ENCODE results near the gene CFAP43.

Gene CFAP43, protein sequence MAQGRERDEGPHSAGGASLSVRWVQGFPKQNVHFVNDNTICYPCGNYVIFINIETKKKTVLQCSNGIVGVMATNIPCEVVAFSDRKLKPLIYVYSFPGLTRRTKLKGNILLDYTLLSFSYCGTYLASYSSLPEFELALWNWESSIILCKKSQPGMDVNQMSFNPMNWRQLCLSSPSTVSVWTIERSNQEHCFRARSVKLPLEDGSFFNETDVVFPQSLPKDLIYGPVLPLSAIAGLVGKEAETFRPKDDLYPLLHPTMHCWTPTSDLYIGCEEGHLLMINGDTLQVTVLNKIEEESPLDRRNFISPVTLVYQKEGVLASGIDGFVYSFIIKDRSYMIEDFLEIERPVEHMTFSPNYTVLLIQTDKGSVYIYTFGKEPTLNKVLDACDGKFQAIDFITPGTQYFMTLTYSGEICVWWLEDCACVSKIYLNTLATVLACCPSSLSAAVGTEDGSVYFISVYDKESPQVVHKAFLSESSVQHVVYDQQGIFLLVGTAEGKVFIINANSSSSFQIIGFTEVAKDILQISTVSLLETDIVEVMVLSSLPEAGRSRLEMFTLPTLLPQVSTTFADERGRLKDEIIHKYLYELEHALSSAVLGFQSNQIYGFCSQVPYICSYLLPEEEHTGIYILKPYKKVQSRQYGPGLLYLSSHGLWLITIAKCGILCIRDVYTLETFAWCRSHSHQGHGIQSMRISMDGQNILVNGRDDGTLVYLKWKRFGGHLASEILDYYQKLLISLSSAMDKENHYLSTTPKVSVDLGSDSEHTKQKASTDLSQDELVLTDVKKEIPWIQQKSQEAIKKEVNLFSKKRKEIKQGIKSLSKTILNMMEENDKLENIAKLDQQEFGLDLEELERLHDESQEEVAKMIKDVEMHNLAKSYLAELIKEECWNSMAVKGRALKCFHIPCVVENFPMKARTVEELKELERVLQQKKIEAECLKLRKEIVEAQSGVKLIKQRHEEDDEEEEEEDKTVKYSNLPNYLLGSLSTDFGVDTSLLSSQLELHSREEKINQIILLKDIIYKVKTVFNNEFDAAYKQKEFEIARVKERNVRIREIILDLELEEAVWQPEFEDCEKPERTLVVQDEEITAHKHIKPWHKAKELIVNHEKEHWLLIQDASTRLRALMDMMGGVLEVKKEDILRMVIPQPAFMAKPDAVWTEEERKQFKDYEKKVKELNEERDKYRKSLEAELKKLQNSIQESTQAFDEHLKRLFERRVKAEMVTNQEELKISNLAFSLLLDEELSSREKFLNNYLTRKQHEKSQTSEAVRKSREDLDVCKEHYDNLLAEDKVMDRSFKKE (N-terminal part only)

DNA sequence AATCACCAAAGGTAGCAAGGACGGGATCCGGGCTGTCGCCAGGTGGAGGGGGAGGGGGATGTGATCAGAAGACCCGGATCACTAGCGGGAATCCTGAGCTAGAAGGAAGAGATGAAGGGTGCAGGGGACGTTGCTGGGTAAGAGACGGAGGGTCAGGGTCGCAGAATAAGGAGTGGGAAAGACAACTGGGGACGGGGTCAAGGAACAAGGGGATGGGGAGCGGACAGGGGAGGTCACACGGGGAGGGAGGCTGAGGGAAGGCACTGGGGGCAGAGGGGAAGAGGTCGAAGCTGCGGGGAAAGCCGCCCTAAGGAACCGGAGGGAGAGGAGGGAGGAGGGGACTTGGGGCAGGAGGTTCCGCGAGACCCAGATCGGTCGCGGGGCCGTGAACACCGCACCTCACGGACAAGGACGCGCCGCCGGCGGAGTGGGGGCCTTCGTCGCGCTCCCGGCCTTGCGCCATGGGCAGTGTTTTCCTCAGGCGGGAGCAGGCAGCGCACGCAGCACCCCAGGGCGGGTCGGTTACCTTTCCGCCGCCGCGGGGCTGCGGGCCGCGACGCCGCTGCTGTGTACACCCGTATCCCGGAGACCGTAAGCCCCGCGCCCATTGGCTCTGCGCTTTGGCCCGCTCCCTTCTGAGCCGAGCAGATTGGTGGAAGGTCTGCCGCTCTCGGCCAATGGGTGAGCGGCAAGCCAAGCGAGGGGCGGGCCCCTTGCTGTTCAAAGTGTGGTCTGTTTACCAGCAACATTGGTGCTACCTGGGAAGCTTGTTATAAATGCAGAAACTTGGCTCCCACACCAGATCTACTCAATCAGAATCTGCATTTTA is at the start of gene CFAP43:
Gene CFAP43 (minus strand): TSS at position 581 of the 829 bp plus-strand sequence. CDS start 118 bp downstream, at position 463.
- Mint-ChIP-seq H3K36me3 (no peaks in the 10 kb centered on the region), H3K4me1 (peaks cover 14% of the 10 kb centered on the region), H3K9me3 (no peaks in the 10 kb centered on the region)

DNA sequence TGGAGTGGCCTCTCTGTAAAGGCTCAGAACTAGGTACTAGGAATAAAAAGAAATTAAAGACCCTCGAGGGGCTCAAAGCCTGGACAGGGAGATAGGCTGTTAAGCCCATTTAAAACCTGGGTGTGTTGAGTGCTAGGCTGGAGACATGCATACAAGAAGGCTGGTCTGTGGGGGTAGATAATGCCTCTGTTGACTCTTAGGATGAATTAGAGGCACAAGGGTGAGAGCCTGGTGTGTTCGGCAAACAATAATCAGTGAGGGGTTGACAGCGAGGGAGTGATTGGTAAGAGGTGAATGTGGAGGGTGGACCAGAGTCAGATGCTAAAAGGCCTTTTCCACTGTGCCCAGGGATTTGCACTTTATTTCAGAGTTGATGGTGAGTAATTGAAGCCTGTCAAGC is 49.5 kb upstream of the CFAP43 start:
- no peaks in the 10 kb centered on the region for H3K4me1 Mint-ChIP-seq
- no peak overlapping the region for H3K27ac Mint-ChIP-seq
- H3K4me3 Mint-ChIP-seq: no peak overlapping the region
- no peaks in the 10 kb centered on the region for H3K36me3 Mint-ChIP-seq
- H3K27me3 Mint-ChIP-seq: no peaks in the 10 kb centered on the region
- H3K9me3 Mint-ChIP-seq: no peaks in the 10 kb centered on the region

More for the DNA sequence above, at the start of gene CFAP43:
- Mint-ChIP-seq H3K27ac (peak within 1 kb of the TSS; percentile 72), H3K27me3 (peaks cover 6% of the 10 kb centered on the region), H3K4me3 (peak within 1 kb of the TSS; percentile 90)

DNA sequence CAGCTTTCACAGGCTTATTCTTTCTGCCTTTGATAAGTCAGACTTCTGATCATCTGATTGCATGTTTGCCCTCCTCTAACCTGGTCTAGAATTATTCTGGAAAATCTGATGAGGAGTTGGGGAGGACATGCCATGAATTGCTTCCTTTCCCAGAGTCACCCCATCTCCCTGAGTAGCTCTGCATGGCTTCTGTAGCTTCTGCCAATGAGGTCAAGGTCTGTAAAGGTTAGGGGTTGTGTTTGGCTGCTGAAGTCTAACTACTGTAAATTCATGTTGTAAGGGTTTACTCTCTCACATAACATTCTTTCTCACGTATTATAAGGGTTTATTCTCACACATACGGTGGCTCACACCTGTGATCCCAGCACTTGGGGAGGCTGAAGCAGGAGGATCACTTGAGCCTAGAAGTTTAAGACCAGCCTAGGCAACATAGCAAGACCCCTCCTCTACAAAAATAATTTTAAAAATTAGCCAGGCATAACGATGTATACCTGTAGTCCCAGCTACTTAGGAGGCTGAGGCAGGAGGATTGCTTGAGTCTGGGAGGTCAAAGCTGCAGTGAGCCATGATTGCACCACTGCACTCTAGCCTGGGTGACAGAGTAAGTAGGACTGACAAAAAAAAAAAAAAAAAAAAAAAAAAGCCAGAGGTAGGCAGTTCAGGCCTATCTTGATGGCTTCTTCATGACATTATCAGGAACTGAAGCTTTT is 47.5 kb upstream of the CFAP43 start:
- H3K4me3 Mint-ChIP-seq: no peak overlapping the region
- no peak overlapping the region for H3K27ac Mint-ChIP-seq
- H3K27me3 Mint-ChIP-seq: no peaks in the 10 kb centered on the region
- H3K9me3 Mint-ChIP-seq: no peaks in the 10 kb centered on the region
- peaks cover 2% of the 10 kb centered on the region for H3K4me1 Mint-ChIP-seq
- no peaks in the 10 kb centered on the region for H3K36me3 Mint-ChIP-seq

DNA sequence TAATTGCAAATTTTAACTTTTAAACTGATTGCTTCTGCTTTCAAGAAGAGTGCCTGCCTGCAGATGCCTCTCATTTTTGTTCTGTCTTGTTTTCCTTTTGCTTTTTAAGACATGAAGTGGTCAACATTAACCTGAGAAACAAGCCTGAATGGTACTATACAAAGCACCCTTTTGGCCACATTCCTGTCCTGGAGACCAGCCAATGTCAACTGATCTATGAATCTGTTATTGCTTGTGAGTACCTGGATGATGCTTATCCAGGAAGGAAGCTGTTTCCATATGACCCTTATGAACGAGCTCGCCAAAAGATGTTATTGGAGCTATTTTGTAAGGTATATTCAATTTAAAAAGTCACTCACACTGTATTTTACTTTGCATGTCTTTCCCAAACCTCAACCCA is 45.6 kb upstream of the CFAP43 start:
- Mint-ChIP-seq H3K27ac (no peak overlapping the region), H3K36me3 (no peaks in the 10 kb centered on the region), H3K4me1 (peaks cover 4% of the 10 kb centered on the region), H3K27me3 (no peaks in the 10 kb centered on the region), H3K4me3 (no peak overlapping the region), H3K9me3 (no peaks in the 10 kb centered on the region)

DNA sequence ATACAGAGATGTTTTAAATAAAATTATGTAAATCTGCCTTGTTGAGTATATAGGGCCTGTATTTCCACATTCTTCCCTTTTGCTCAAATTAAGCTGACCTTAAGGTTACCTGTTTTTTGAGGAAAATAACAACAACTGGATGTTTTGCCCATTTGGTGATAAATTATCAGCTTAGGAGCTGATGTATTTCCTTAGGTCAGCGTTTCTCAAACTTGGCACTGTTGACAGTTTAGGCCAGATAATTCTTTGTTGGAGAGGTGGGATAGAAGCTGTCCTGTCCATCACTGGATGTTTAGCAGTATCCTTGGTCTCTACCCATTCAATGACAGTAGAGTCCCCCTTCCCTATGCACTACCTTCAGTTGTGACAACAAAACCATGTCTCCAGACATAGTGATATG is 44.0 kb upstream of the CFAP43 start:
- H3K4me1 Mint-ChIP-seq: peaks cover 4% of the 10 kb centered on the region
- no peaks in the 10 kb centered on the region for H3K9me3 Mint-ChIP-seq
- no peaks in the 10 kb centered on the region for H3K27me3 Mint-ChIP-seq
- no peaks in the 10 kb centered on the region for H3K36me3 Mint-ChIP-seq
- no peak overlapping the region for H3K27ac Mint-ChIP-seq
- no peak overlapping the region for H3K4me3 Mint-ChIP-seq

DNA sequence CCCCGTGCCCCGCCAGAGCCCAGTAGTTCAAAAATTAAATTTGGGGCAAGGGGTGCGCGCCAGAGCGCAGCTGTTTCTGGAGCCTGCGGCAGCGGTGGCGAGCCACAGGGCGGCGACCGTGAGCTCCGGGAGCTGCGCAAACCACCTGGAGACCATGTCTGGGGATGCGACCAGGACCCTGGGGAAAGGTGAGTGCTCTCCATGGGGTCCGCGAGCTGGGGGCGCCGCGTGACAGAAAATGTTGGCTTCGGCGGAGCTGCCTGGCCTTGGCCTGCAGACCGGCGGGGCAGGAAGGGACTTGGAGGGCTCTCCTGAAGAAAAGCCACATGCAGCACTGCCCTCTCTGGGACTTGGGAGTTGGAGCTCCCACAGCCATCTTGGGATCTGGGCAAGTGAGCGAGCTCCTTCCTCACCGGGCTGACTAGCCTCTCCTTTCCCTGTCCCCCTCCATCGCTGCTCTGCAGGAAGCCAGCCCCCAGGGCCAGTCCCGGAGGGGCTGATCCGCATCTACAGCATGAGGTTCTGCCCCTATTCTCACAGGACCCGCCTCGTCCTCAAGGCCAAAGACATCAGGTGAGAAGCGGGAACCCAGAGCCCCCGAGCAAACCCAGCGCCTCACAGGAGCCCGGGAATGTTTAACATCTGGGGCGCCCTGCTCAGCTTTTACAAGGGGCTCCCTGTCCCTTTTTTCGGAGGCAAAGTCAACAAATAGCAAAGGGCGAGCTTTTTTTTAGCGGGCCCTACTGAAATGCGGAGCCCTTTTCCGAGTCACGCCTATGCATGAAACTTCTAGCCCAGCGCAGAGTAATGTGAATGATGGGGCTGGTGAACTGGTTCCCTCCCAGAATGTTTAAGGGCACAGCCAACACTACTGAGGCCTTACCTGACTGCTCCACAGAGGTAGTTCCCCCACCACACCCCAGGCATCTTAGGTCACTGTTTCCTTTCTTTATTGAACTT is 42.9 kb upstream of the CFAP43 start:
- peaks cover 4% of the 10 kb centered on the region for H3K4me1 Mint-ChIP-seq

DNA sequence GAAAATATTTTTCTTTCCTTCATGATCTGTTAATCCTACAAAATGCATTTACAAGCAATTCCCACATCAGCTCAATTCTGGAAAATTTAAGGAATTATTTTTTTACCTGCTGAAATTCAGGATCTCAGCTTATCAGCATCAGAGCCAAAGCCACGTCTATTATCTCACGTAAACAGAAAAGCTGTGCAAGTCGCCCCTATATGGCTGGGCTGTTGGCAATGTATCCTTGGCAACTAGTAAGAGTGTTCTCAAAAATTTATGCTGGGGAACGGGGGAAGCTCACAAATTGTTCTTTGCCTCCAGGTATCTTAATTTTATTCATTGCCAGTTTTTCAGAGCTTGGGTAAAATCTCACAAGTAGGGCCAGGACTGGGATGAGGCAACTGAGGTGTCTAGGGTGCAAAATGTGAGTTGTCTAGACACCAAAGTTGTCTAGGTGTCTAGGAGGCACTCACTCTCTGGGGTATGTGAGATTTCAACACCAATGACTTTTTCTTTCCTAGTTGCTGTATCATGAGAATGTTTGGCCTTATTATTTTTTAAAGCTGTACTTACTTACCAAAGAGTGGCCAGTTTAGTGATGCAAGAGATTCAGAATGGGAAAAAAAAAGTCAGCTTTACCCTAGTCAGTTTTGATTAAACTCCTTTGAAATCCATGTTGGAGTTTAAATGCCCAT is 41.9 kb upstream of the CFAP43 start:
- H3K36me3 Mint-ChIP-seq: no peaks in the 10 kb centered on the region
- no peak overlapping the region for H3K27ac Mint-ChIP-seq
- H3K4me1 Mint-ChIP-seq: peaks cover 8% of the 10 kb centered on the region
- H3K27me3 Mint-ChIP-seq: no peaks in the 10 kb centered on the region
- no peaks in the 10 kb centered on the region for H3K9me3 Mint-ChIP-seq
- H3K4me3 Mint-ChIP-seq: no peak overlapping the region

More for the DNA sequence above, 42.9 kb upstream of the CFAP43 start:
- H3K4me3 Mint-ChIP-seq: peak overlapping the region; percentile 33
- H3K36me3 Mint-ChIP-seq: no peaks in the 10 kb centered on the region
- H3K27ac Mint-ChIP-seq: no peak overlapping the region
- no peaks in the 10 kb centered on the region for H3K27me3 Mint-ChIP-seq
- H3K9me3 Mint-ChIP-seq: no peaks in the 10 kb centered on the region

DNA sequence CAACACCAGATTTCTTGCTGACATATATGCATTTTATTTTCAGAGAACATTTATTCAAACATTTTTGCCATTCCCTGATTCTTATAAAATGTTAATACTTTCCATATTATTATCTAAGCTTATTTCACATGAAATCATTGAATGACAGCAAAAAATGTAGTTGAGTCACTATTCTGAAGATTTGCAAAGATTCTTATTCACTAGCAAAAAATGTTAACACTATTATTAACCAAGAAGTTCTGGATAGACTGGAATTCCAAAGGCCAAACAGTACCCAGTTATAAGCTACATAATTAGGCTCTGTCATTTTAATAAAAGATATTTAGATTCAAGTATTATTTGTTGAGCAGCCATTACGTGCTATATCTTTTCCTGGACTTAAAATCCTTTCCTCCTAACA is 41.1 kb upstream of the CFAP43 start:
- Mint-ChIP-seq H3K4me1 (peaks cover 8% of the 10 kb centered on the region), H3K27ac (no peak overlapping the region), H3K9me3 (no peaks in the 10 kb centered on the region), H3K4me3 (no peak overlapping the region), H3K36me3 (no peaks in the 10 kb centered on the region), H3K27me3 (no peaks in the 10 kb centered on the region)

DNA sequence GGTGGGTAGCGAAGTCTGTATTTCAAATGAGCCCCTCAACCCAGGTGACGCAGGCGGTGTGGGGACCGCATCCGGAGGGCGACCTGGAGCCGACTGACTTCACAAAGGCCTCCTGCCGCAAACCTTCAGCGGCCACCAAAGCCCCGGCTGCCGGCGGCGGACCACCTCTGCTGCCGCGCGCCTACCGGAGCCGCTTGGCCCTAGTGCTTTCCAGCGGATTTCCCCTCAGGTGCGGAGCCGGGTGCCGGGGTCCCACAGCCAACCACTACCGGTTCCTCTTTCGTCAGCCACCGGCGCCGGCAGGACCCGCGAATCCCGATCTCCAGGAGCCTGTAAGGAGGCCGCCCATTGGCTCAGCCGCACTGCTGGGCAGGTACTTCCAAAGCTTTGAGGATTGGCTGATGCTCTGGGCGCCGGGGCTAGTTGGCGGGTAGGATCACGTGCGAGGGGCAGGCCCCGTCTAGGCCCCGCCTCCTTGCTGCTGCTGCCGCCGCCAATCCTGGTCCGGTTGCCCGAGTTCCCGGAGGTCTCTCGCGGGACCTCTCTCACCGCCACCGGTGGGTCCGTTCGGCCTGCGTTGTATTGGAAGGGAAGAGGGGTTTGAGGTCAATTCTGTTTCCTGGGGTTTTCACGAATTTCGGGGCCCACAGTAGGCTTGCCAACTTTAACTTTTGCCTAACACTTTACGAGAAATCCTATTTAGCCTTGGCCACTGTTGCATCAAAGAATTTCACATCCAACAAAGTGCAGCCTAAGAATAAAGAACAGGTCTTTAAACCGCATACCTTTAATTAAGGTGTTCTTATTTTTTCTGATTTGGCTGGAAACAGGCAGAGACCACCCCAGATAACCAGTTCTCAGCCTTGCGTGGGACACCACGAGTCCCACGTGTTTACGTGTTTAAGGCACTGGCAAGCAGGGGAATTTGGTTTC is 36.8 kb upstream of the CFAP43 start, which contains the start of gene GSTO2:
Gene GSTO2 (plus strand): TSS at position 472 of the 933 bp plus-strand sequence. CDS start 5,732 bp downstream, outside the sequence.
- Mint-ChIP-seq H3K36me3 (peaks cover 24% of the 10 kb centered on the region), H3K27me3 (no peaks in the 10 kb centered on the region), H3K4me3 (peak within 1 kb of the TSS; percentile 92), H3K4me1 (peaks cover 41% of the 10 kb centered on the region), H3K27ac (peak within 1 kb of the TSS; percentile 98), H3K9me3 (no peaks in the 10 kb centered on the region)

DNA sequence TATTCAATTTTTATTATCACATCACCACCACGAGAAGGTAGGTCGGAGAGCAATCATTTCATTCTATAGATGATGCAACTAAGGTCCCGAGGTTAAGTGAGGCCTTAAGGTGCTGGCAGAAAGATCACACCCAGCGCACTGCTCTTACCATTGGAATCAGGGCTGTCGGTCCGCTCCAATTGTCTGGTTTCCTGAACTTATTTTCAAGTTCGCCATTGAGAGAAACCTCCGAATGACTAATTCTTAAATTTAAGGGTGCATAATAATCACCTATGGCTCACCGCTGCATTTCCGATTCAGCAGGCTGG is 36.2 kb upstream of the CFAP43 start:
- Mint-ChIP-seq H3K27ac (peak overlapping the region; percentile 98), H3K9me3 (no peaks in the 10 kb centered on the region), H3K27me3 (no peaks in the 10 kb centered on the region), H3K4me1 (peaks cover 45% of the 10 kb centered on the region), H3K36me3 (peaks cover 28% of the 10 kb centered on the region), H3K4me3 (peak overlapping the region; percentile 92)

DNA sequence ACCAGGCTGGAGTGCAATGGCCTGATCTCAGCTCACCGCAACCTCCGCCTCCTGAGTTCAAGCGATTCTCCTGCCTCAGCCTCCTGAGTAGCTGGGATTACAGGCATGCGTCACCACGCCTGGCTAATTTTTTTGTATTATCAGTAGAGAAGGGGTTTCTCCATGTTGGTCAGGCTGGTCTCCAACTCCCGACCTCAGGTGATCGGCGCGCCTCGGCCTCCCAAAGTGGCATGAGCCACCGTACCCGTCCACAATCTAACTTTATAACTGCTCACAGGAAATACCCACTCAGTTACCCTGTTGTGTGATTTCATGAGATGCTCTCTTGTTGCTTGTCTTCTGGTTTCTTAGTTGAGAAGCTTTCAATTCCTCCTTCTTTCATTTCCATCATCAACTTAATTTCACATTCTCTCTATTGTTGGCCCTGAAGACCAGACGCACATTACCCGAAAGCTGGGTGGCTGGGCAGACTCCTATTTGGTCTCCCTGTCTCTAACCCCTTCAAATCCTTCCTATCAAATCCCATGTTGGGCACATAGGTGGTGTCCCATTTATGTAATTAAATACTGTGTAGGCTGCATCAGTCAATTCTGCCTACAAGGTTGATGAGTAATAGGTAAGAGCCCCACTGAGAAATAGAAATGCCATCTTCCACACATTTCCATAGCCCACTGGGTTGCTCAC is 35.7 kb upstream of the CFAP43 start:
- Mint-ChIP-seq H3K36me3 (peaks cover 28% of the 10 kb centered on the region), H3K9me3 (no peaks in the 10 kb centered on the region), H3K27me3 (no peaks in the 10 kb centered on the region), H3K27ac (peak overlapping the region; percentile 98), H3K4me3 (peak overlapping the region; percentile 92), H3K4me1 (peaks cover 45% of the 10 kb centered on the region)

DNA sequence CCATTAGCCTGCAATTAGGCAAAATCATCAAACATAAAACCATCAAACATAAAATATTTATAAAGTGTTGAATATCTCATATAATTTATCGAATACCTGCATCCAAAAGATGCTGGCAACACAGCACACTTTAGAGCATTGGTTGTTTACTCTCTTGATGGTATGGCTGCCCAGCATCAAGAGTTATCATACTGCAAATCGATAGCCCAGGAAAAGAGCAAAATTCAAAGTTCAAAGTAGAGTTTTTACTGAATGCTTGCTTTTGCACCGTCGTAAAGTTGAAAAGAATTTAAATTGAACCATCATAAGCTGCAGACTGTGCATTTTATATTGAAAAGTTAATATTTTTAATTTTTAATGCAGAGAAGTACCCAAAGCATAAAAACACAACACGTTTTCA is 32.6 kb upstream of the CFAP43 start:
- peak overlapping the region; percentile 38 for H3K27ac Mint-ChIP-seq
- no peak overlapping the region for H3K4me3 Mint-ChIP-seq
- H3K36me3 Mint-ChIP-seq: peaks cover 42% of the 10 kb centered on the region
- H3K9me3 Mint-ChIP-seq: no peaks in the 10 kb centered on the region
- peaks cover 66% of the 10 kb centered on the region for H3K4me1 Mint-ChIP-seq
- no peaks in the 10 kb centered on the region for H3K27me3 Mint-ChIP-seq
